ENCODE measurements around the gene TEK.

- TF ChIP-seq EZH2phosphoT487 (IDR thresholded peaks at IDR 0.05; ENCODE audit: low read depth, severe bottlenecking, unreplicated experiment), result no peak
- TF ChIP-seq, protein P1, sequence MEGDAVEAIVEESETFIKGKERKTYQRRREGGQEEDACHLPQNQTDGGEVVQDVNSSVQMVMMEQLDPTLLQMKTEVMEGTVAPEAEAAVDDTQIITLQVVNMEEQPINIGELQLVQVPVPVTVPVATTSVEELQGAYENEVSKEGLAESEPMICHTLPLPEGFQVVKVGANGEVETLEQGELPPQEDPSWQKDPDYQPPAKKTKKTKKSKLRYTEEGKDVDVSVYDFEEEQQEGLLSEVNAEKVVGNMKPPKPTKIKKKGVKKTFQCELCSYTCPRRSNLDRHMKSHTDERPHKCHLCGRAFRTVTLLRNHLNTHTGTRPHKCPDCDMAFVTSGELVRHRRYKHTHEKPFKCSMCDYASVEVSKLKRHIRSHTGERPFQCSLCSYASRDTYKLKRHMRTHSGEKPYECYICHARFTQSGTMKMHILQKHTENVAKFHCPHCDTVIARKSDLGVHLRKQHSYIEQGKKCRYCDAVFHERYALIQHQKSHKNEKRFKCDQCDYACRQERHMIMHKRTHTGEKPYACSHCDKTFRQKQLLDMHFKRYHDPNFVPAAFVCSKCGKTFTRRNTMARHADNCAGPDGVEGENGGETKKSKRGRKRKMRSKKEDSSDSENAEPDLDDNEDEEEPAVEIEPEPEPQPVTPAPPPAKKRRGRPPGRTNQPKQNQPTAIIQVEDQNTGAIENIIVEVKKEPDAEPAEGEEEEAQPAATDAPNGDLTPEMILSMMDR (IDR thresholded peaks at IDR 0.05; ENCODE audit: poor library complexity), result no peak
- TF ChIP-seq EZH2 (IDR thresholded peaks at IDR 0.05; ENCODE audit: borderline replicate concordance), result no peak
These were observed 70.3 kb downstream of the TEK start for GRCh38 chr9:27179245-27179865.
